NCI-H2196 treated with DMSO at 0.1 percent for 48 hours (cell line): Measurements from ENCODE around the gene C4orf51.

ENCODE experiments used
- DNase-seq: peaks from one replicate; lab custom pipeline; 2025; ENCODE audit not compliant: unreplicated experiment; lab: John Stamatoyannopoulos, UW

The C4orf51 gene

GRCh38 chr4:145755802-145756201 is 75.9 kb downstream of the C4orf51 start:
- DNase-seq: no peak

- no peak for DNase-seq
These were observed 76.3 kb downstream of the C4orf51 start for GRCh38 chr4:145756244-145756643.

GRCh38 chr4:145757188-145757587 is 77.2 kb downstream of the C4orf51 start:
- DNase-seq: no peak

- no peak for DNase-seq
These were observed 80.2 kb downstream of the C4orf51 start for GRCh38 chr4:145760176-145760575.

- DNase-seq: no peak
These were observed 81.3 kb downstream of the C4orf51 start for GRCh38 chr4:145760961-145761929.

GRCh38 chr4:145762719-145763118 is 82.8 kb downstream of the C4orf51 start:
- DNase-seq: no peak

GRCh38 chr4:145763399-145763798 is 83.5 kb downstream of the C4orf51 start:
- no peak for DNase-seq

GRCh38 chr4:145766273-145766672 is 86.3 kb downstream of the C4orf51 start:
- no peak for DNase-seq

GRCh38 chr4:145769450-145770037 is 89.6 kb downstream of the C4orf51 start:
- no peak for DNase-seq

- DNase-seq: no peak
These were observed 90.2 kb downstream of the C4orf51 start for GRCh38 chr4:145770124-145770523.

- DNase-seq: no peak
These were observed 92.4 kb downstream of the C4orf51 start for GRCh38 chr4:145772347-145772746.

- DNase-seq: no peak
These were observed 93.8 kb downstream of the C4orf51 start for GRCh38 chr4:145773581-145774234.

- no peak for DNase-seq
These were observed 94.5 kb downstream of the C4orf51 start for GRCh38 chr4:145774473-145774872.

- no peak for DNase-seq
These were observed 95.5 kb downstream of the C4orf51 start for GRCh38 chr4:145775406-145775805.

- DNase-seq: no peak
These were observed 96.3 kb downstream of the C4orf51 start for GRCh38 chr4:145776208-145776607.

- no peak for DNase-seq
These were observed 99.4 kb downstream of the C4orf51 start for GRCh38 chr4:145779319-145779801.

- no peak for DNase-seq
These were observed 101.4 kb downstream of the C4orf51 start for GRCh38 chr4:145781351-145781750.
